AG09319 (cell line): ENCODE results near the gene FBXO45.
"Not testable (repeated sequence)": the region's sequence is repeated elsewhere in the genome, so short reads cannot be mapped to it uniquely, and the experiment has no call there.

Source experiments
- DNase-seq: peaks from one replicate; pipeline ENCODE4 v3.0.0-alpha.2; 2010; ENCODE audit warnings: low read depth; ENCODE audit errors: extremely low read depth
- TF ChIP-seq, protein P1 (sequence below): IDR thresholded peaks from 2 replicates; pipeline ENCODE4 v1.5.1; 2011; ENCODE audit warnings: low read depth, mild to moderate bottlenecking, inconsistent platforms, low read length, moderate library complexity

FBXO45 gene

DNA sequence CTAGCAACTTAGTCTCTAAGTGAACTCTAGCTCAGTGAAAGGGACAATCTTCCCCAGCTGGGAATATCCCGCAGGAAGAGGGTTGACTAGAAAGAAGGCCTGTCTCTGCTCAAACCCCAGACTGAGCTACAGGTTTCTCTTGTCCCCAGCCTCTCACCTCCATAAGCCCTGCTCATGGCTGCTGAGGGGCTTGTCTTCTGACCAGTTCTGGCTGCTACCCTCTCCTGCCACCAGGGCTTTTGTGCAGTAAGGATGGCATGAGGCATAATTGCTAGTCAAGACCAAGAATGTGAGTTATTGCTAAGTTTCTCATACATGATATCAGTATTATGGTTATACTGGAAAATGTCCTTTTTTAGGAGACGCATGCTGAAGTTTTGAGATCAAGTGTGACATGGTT lies 21.4 kb upstream of the FBXO45 start:
- TF ChIP-seq, protein P1, sequence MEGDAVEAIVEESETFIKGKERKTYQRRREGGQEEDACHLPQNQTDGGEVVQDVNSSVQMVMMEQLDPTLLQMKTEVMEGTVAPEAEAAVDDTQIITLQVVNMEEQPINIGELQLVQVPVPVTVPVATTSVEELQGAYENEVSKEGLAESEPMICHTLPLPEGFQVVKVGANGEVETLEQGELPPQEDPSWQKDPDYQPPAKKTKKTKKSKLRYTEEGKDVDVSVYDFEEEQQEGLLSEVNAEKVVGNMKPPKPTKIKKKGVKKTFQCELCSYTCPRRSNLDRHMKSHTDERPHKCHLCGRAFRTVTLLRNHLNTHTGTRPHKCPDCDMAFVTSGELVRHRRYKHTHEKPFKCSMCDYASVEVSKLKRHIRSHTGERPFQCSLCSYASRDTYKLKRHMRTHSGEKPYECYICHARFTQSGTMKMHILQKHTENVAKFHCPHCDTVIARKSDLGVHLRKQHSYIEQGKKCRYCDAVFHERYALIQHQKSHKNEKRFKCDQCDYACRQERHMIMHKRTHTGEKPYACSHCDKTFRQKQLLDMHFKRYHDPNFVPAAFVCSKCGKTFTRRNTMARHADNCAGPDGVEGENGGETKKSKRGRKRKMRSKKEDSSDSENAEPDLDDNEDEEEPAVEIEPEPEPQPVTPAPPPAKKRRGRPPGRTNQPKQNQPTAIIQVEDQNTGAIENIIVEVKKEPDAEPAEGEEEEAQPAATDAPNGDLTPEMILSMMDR, result no peak
- DNase-seq, result no peak

DNA sequence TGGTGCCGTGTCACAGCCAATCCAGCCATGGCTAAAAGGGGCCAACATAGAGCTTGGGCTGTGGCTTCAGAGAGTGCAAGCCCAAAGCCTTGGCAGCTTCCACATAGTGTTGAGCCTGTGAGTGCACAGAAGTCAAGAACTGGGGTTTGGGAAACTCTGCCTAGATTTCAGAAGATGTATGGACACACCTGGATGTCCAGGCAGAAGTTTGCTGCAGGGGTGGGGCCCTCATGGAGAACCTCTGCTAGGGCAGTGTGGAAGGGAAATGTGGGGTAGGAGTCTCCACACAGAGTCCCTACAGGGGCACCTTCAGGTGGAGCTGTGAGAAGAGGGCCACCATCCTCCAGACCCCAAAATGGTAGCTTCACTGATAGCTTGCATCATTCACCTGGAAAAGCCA lies 19.1 kb upstream of the FBXO45 start:
- DNase-seq, result not testable (repeated sequence)

DNA sequence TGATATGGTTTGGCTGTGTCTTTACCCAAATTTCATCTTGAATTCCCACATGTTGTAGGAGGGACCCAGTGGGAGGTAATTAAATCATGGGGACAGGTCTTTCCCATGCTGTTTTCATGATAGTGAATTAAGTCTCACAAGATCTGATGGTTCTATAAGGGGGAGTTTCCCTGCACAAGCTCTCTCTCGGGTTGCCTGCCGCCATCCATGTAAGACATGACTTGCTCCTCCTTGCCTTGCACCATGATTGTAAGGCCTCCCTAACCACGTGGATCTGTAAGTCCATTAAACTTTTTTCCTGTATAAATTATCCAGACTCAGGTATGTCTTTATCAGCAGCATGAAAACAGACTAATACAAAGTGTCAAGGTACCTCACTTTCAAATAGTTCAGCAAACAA lies 18.3 kb upstream of the FBXO45 start:
- DNase-seq, result not testable (repeated sequence)

DNA sequence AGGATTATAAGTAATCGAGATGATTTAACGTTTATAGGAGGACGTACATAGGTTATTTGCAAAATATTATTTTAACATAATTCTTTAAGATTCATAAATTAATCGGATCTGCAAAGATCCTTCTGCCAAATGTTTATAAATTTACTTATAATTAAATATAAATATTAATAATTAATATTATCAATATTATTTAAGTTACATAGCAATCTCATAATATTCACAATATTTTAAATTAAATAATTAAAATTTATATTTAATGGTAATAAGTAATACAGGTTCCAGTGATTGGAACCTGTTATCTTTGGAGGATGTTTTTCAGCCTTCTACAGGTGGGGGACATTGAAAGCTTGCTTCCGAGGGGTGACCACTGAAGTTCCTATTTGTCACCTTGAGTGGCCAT lies 16.2 kb upstream of the FBXO45 start:
- DNase-seq, result no peak
- TF ChIP-seq, protein P1, result no peak

DNA sequence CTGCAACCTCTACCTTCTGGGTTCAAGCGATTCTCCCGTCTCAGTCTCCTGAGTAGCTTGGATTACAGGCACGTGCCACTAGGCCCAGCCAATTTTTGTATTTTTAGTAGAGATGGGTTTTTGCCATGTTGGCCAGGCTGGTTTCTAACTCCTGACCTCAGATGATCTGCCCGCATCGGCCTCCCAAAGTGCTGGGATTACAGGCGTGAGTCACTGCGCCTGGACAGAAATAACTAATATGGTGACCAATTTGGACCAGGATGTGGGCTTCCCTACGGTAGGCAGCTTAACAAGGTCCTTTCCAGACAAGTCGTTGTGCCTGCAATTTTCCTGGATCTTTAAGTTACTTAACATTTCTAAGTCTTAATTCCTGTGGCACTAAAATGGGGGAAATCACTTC lies 14.9 kb upstream of the FBXO45 start:
- TF ChIP-seq, protein P1, result no peak
- no peak for DNase-seq

DNA sequence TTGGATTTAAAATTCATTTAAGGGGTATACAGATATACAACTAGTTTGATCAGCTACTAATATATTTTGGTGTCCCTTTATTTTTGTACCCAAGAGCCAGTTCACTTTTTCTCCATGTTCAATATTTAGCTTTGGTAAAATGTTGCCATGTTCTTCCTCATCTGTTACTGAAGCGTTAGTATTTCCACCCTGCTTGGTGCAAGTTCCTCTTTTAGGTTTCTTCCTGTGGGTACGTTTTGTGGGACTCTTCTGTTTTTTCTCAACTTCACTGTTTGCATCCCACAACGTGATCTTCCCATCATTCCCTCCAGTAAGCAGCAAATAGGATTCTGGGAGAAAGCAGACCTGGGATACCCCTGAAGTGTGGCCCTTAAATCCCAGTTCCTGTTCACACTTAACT lies 14.3 kb upstream of the FBXO45 start:
- DNase-seq, result no peak
- TF ChIP-seq, protein P1, result no peak

DNA sequence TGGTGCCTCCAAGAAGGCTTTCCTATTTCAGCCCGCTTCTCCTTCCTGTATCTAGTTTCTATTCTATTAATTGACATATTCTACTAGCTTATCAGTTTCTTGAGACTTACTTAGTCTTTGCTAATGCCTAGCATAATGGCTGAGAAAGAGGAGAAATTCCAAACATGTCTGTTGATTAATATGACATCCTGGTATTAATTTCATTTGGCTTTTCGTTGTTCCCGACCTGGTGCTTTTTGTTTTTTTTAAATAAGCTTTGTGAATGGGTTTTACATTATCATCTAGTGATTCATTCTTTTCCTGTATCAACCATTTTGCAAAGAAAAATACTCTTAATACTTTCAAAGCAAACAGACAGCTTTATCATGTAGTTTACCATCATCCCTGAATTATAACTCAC lies 13.2 kb upstream of the FBXO45 start:
- TF ChIP-seq, protein P1, result no peak
- no peak for DNase-seq

DNA sequence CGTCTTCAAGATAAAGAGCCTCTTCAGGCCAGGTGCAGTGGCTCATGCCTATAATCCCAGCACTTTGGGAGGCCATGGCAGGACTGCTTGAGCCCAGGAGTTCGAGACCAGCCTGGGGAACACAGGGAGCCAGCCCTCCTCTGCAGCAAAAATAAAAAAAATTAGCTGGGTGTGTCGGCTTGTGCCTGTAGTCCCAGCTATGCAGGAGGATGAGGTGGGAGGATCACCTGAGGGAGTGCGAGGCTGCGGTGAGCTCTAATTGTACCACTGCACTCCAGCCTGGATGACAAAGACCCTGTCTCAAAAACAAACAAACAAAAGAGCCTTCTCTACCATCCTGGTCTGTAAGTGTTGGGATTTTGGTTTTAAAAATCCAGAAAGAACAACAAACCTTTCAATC lies 11.2 kb upstream of the FBXO45 start:
- DNase-seq, result no peak
- TF ChIP-seq, protein P1, result no peak

DNA sequence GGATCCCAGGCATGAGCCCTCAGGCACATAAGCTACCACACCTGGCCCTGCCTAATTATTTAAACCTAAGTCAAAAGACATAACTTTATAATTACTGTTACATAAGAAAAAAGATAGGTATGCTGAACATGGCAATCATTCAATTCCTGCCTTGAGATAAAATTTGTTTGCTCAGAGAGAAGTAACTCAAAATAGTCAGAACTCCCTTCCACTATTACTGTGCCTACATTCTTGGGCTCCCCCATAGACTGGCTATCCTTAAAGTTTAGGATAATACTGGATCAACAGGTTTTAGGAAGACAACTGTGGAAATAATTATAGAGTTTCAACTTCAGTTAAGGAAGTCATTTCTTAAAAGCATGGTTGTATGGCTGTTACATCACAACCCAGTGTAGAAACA lies 10.0 kb upstream of the FBXO45 start:
- no peak for DNase-seq
- TF ChIP-seq, protein P1, result no peak
